CD4-positive, alpha-beta memory T cell (primary cell): ENCODE measurements around the gene ARPC5. TPM values are rescaled to one million over a fixed set of nuclear protein-coding genes. Genes with fewer than 3 reads are reported as not detected.

Experiments used
- CTCF ChIA-PET: fragments of 350-600 bp; sonication (Branson Sonifier 250); formaldehyde crosslinking; loops from one replicate; lab custom pipeline; 2021; ENCODE audit warnings: inconsistent platforms; ENCODE audit not compliant: partially characterized antibody; lab: Charles Lee
- POLR2A ChIA-PET: fragments of 350-600 bp; sonication (Branson Sonifier 250); formaldehyde crosslinking; loops from one replicate; lab custom pipeline; 2021; ENCODE audit not compliant: partially characterized antibody; lab: Charles Lee
- DNase-seq, 5 donors: peaks; one replicate each; pipeline versions ENCODE4 v3.0.0 to v3.0.0-alpha.2; 2020 to 2022; ENCODE audit warnings: mixed read lengths in 1 of 5
- H3K27ac ChIP-seq: one replicate; pipeline ENCODE4 v1.7.0; 2013; ENCODE audit warnings: low read depth, low read length
- H3K27me3 ChIP-seq: 2 replicates; pipeline ENCODE4 v1.7.0; 2013; ENCODE audit warnings: mild to moderate bottlenecking, low read length, moderate library complexity; ENCODE audit not compliant: insufficient read depth
- H3K36me3 ChIP-seq: 2 replicates; pipeline ENCODE4 v1.7.0; 2013; ENCODE audit warnings: mild to moderate bottlenecking, low read length, moderate library complexity; ENCODE audit not compliant: insufficient read depth
- H3K4me1 ChIP-seq: 2 replicates; pipeline ENCODE4 v1.7.0; 2013; ENCODE audit warnings: mild to moderate bottlenecking, low read length, moderate library complexity; ENCODE audit not compliant: insufficient read depth
- H3K4me3 ChIP-seq, 2 donors: one replicate each; pipeline ENCODE4 v1.7.0; 2013; ENCODE audit warnings: low read length in 2 of 2, mild to moderate bottlenecking in 1 of 2
- H3K9me3 ChIP-seq, 2 donors: one replicate each; pipeline ENCODE4 v1.7.0; 2013; ENCODE audit warnings: low read length in 2 of 2, control low read depth in 1 of 2; ENCODE audit not compliant: control insufficient read depth in 1 of 2
- H3K27ac Mint-ChIP-seq, 7 donors: one replicate each; pipeline ENCODE4 v1.8.0; 2020 to 2021; ENCODE audit warnings: mixed read lengths in 7 of 7, mild to moderate bottlenecking in 6 of 7, inconsistent platforms in 3 of 7, moderate library complexity in 3 of 7
- H3K27me3 Mint-ChIP-seq, 2 donors: one replicate each; pipeline ENCODE4 v1.8.0; 2020 to 2021; ENCODE audit warnings: mixed read lengths in 2 of 2
- H3K36me3 Mint-ChIP-seq, 2 donors: one replicate each; pipeline ENCODE4 v1.8.0; 2020 to 2021; ENCODE audit warnings: mixed read lengths in 2 of 2, inconsistent platforms in 1 of 2, mild to moderate bottlenecking in 1 of 2
- H3K4me1 Mint-ChIP-seq, 4 donors: one replicate each; pipeline ENCODE4 v1.8.0; 2020 to 2021; ENCODE audit warnings: mixed read lengths in 4 of 4, mild to moderate bottlenecking in 1 of 4
- H3K4me3 Mint-ChIP-seq, 8 donors: one replicate each; pipeline ENCODE4 v1.8.0; 2020 to 2021; ENCODE audit warnings: mixed read lengths in 8 of 8, mild to moderate bottlenecking in 7 of 8, moderate library complexity in 6 of 8, inconsistent platforms in 3 of 8
- H3K9me3 Mint-ChIP-seq, 8 donors: one replicate each; pipeline ENCODE4 v1.8.0; 2020 to 2021; ENCODE audit warnings: mixed read lengths in 8 of 8, mild to moderate bottlenecking in 5 of 8, inconsistent platforms in 3 of 8, moderate library complexity in 1 of 8
- intact Hi-C: fragments of 100-400 bp; cut with micrococcal nuclease; formaldehyde crosslinking; loops from one replicate; pipeline ENCODE4 v1.15.1; 2023
- polyA plus RNA-seq, 2 donors: library from polyadenylated mRNA; unstranded; fragments of 300-500 nt; fragmentation: Illumina TruSeq; gene quantifications; one replicate each; pipeline ENCODE4 v1.2.3, GENCODE V29; 2021
- total RNA-seq, 2 experiments: library from RNA; stranded (reverse); gene quantifications; one replicate each; pipeline ENCODE4 v1.2.3, GENCODE V29; 2021

Gene ARPC5
- total and polyA plus RNA-seq, 4 experiments from 2014 or later, result 106 to 696 (median 249) TPM

- Histone ChIP-seq H3K9me3 (no peaks in the 10 kb centered on the region), H3K27ac (no peak overlapping the region), H3K36me3 (no peaks in the 10 kb centered on the region), H3K4me1 (peaks cover 20% of the 10 kb centered on the region), H3K4me3 (no peak overlapping the region), H3K27me3 (no peaks in the 10 kb centered on the region)
- no peak overlapping the region for H3K27ac Mint-ChIP-seq
- no peaks in the 10 kb centered on the region for H3K9me3 Mint-ChIP-seq
- H3K36me3 Mint-ChIP-seq, result no peaks in the 10 kb centered on the region
- no peak for DNase-seq
- no peak overlapping the region for H3K4me3 Mint-ChIP-seq
- ChIA-PET CTCF (interaction anchor here (0.6 to 4.7 kb wide), 7 partner anchors 7 to 180 kb away, joined by 3 to 55 read pairs (median 3); no protein-coding TSS in a partner anchor), POLR2A (no interaction called here)
- intact Hi-C loops, result no loop called here
- H3K27me3 Mint-ChIP-seq, result no peaks in the 10 kb centered on the region
- peaks cover 19 to 20% (median 20%) of the 10 kb centered on the region in 4 donors for H3K4me1 Mint-ChIP-seq
Observed at GRCh38 chr1:183648042-183648441, 12.5 kb upstream of the ARPC5 start.

GRCh38 chr1:183646776-183647175 lies 11.2 kb upstream of the ARPC5 start:
- Histone ChIP-seq H3K27ac (no peak overlapping the region), H3K36me3 (no peaks in the 10 kb centered on the region), H3K4me1 (peaks cover 8% of the 10 kb centered on the region), H3K4me3 (no peak overlapping the region), H3K27me3 (no peaks in the 10 kb centered on the region), H3K9me3 (no peaks in the 10 kb centered on the region)
- CTCF ChIA-PET, result interaction anchor here (1.0 to 4.7 kb wide), 4 partner anchors 9 to 269 kb away, joined by 4 to 55 read pairs (median 7); no protein-coding TSS in a partner anchor
- H3K36me3 Mint-ChIP-seq, result no peaks in the 10 kb centered on the region
- H3K4me3 Mint-ChIP-seq, result no peak overlapping the region
- H3K4me1 Mint-ChIP-seq, result peaks cover 6 to 8% (median 8%) of the 10 kb centered on the region in 4 donors
- no peak for DNase-seq
- H3K27ac Mint-ChIP-seq, result no peak overlapping the region
- POLR2A ChIA-PET, result interaction anchor here (0.9 kb wide), 1 partner anchor 12 kb away, joined by 3 read pairs; no protein-coding TSS in a partner anchor
- intact Hi-C loops, result no loop called here
- no peaks in the 10 kb centered on the region for H3K27me3 Mint-ChIP-seq
- H3K9me3 Mint-ChIP-seq, result no peaks in the 10 kb centered on the region

GRCh38 chr1:183645531-183645930 lies 9.9 kb upstream of the ARPC5 start:
- Histone ChIP-seq H3K4me3 (no peak overlapping the region), H3K27me3 (no peaks in the 10 kb centered on the region), H3K36me3 (no peaks in the 10 kb centered on the region), H3K4me1 (no peaks in the 10 kb centered on the region), H3K27ac (no peak overlapping the region), H3K9me3 (no peaks in the 10 kb centered on the region)
- no peak for DNase-seq
- POLR2A ChIA-PET, result no interaction called here
- H3K9me3 Mint-ChIP-seq, result no peaks in the 10 kb centered on the region
- intact Hi-C loops, result no loop called here
- no peaks in the 10 kb centered on the region for H3K27me3 Mint-ChIP-seq
- no peak overlapping the region for H3K27ac Mint-ChIP-seq
- H3K36me3 Mint-ChIP-seq, result no peaks in the 10 kb centered on the region
- no peaks in the 10 kb centered on the region for H3K4me1 Mint-ChIP-seq
- CTCF ChIA-PET, result interaction anchor here (2.0 to 4.7 kb wide), 2 partner anchors 10 to 271 kb away, joined by 5 to 55 read pairs; no protein-coding TSS in a partner anchor
- H3K4me3 Mint-ChIP-seq, result no peak overlapping the region

GRCh38 chr1:183642166-183642565 lies 6.6 kb upstream of the ARPC5 start:
- Mint-ChIP-seq H3K4me3 (no peak overlapping the region), H3K36me3 (no peaks in the 10 kb centered on the region), H3K9me3 (no peaks in the 10 kb centered on the region), H3K27ac (no peak overlapping the region), H3K4me1 (peaks cover 1 to 3% (median 1%) of the 10 kb centered on the region in 4 donors), H3K27me3 (no peaks in the 10 kb centered on the region)
- ChIA-PET POLR2A (no interaction called here), CTCF (interaction anchor here (0.9 to 2.5 kb wide), 2 partner anchors 12 to 14 kb away, joined by 4 to 10 read pairs; no protein-coding TSS in a partner anchor)
- H3K27ac ChIP-seq, result no peak overlapping the region
- intact Hi-C loops, result no loop called here
- H3K9me3 ChIP-seq, result no peaks in the 10 kb centered on the region
- H3K36me3 ChIP-seq, result no peaks in the 10 kb centered on the region
- H3K4me1 ChIP-seq, result no peaks in the 10 kb centered on the region
- H3K27me3 ChIP-seq, result no peaks in the 10 kb centered on the region
- no peak overlapping the region for H3K4me3 ChIP-seq
- no peak for DNase-seq

GRCh38 chr1:183640193-183640592 lies 4.6 kb upstream of the ARPC5 start:
- CTCF ChIA-PET, result interaction anchor here (1.3 to 2.5 kb wide), 2 partner anchors 16 kb away, joined by 5 to 10 read pairs; no protein-coding TSS in a partner anchor
- POLR2A ChIA-PET, result no interaction called here

GRCh38 chr1:183638649-183639387 lies 3.2 kb upstream of the ARPC5 start:
- H3K27ac Mint-ChIP-seq, result no peak overlapping the region
- H3K36me3 ChIP-seq, result no peaks in the 10 kb centered on the region
- no peak overlapping the region for H3K4me3 Mint-ChIP-seq
- ChIA-PET POLR2A (no interaction called here), CTCF (interaction anchor here (0.7 to 1.3 kb wide), 3 partner anchors 10 to 854 kb away, joined by 3 to 5 read pairs (median 3); no protein-coding TSS in a partner anchor)
- no peak overlapping the region for H3K27ac ChIP-seq
- no peak for DNase-seq
- H3K4me1 Mint-ChIP-seq, result peaks cover 9 to 31% (median 18%) of the 10 kb centered on the region in 4 donors
- peaks cover 16% of the 10 kb centered on the region for H3K4me1 ChIP-seq
- no peaks in the 10 kb centered on the region for H3K27me3 Mint-ChIP-seq
- peaks cover 0 to 3% (median 0%) of the 10 kb centered on the region in 8 donors for H3K9me3 Mint-ChIP-seq
- H3K4me3 ChIP-seq, result no peak overlapping the region
- intact Hi-C loops, result loop anchor here (5.0 to 10.0 kb wide), 4 partner anchors 46 to 1247 kb away; partner anchors contain the start of genes EDEM3, GLUL and RGS16
- no peaks in the 10 kb centered on the region for H3K9me3 ChIP-seq
- no peaks in the 10 kb centered on the region for H3K27me3 ChIP-seq
- peaks cover 3 to 12% of the 10 kb centered on the region in 2 donors for H3K36me3 Mint-ChIP-seq

More at GRCh38 chr1:183640193-183640592, 4.6 kb upstream of the ARPC5 start:
- H3K4me1 Mint-ChIP-seq, result peaks cover 9 to 20% (median 14%) of the 10 kb centered on the region in 4 donors
- peaks cover 3 to 7% of the 10 kb centered on the region in 2 donors for H3K36me3 Mint-ChIP-seq
- peaks cover 0 to 3% (median 0%) of the 10 kb centered on the region in 8 donors for H3K9me3 Mint-ChIP-seq
- H3K27me3 Mint-ChIP-seq, result no peaks in the 10 kb centered on the region
- Histone ChIP-seq H3K36me3 (no peaks in the 10 kb centered on the region), H3K9me3 (no peaks in the 10 kb centered on the region), H3K4me3 (no peak overlapping the region), H3K27ac (no peak overlapping the region), H3K4me1 (peaks cover 10% of the 10 kb centered on the region), H3K27me3 (no peaks in the 10 kb centered on the region)
- no peak overlapping the region for H3K27ac Mint-ChIP-seq
- H3K4me3 Mint-ChIP-seq, result no peak overlapping the region
- no peak for DNase-seq
- intact Hi-C loops, result no loop called here

- Mint-ChIP-seq H3K4me3 (peak overlapping the region; percentile 100), H3K9me3 (peaks cover 0 to 3% (median 0%) of the 10 kb centered on the region in 8 donors), H3K27me3 (no peaks in the 10 kb centered on the region), H3K4me1 (peaks cover 21 to 47% (median 30%) of the 10 kb centered on the region in 4 donors), H3K36me3 (peaks cover 4 to 24% of the 10 kb centered on the region in 2 donors), H3K27ac (peak overlapping the region in 6 of 7 donors; percentile 92 to 100 (median 99))
- POLR2A ChIA-PET, result no interaction called here
- Histone ChIP-seq H3K36me3 (peaks cover 5% of the 10 kb centered on the region), H3K4me3 (no peak overlapping the region), H3K9me3 (no peaks in the 10 kb centered on the region), H3K27ac (no peak overlapping the region), H3K4me1 (peaks cover 33% of the 10 kb centered on the region), H3K27me3 (no peaks in the 10 kb centered on the region)
- no peak for DNase-seq
- CTCF ChIA-PET, result interaction anchor here (0.7 to 1.9 kb wide), 3 partner anchors 16 to 279 kb away, joined by 3 to 12 read pairs (median 4); partner anchors contain the start of gene APOBEC4
- intact Hi-C loops, result loop anchor here (5.0 to 10.0 kb wide), 4 partner anchors 48 to 1244 kb away; partner anchors contain the start of genes EDEM3, GLUL and RGS16
Observed at GRCh38 chr1:183636783-183637182, 1.2 kb upstream of the ARPC5 start.
